GM21825 (cell line): ENCODE data around the gene WASF2.
"Not testable (repeated sequence)": the region's sequence is repeated elsewhere in the genome, so short reads cannot be mapped to it uniquely, and the experiment has no call there.

Experiments
- ATAC-seq: cut with Tn5 transposase; IDR thresholded peaks from one replicate; pipeline ENCODE4 v1.9.1; 2021; ENCODE audit warnings: mild to moderate bottlenecking, moderate library complexity; ENCODE audit not compliant: unreplicated experiment

WASF2 gene, protein sequence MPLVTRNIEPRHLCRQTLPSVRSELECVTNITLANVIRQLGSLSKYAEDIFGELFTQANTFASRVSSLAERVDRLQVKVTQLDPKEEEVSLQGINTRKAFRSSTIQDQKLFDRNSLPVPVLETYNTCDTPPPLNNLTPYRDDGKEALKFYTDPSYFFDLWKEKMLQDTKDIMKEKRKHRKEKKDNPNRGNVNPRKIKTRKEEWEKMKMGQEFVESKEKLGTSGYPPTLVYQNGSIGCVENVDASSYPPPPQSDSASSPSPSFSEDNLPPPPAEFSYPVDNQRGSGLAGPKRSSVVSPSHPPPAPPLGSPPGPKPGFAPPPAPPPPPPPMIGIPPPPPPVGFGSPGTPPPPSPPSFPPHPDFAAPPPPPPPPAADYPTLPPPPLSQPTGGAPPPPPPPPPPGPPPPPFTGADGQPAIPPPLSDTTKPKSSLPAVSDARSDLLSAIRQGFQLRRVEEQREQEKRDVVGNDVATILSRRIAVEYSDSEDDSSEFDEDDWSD

DNA sequence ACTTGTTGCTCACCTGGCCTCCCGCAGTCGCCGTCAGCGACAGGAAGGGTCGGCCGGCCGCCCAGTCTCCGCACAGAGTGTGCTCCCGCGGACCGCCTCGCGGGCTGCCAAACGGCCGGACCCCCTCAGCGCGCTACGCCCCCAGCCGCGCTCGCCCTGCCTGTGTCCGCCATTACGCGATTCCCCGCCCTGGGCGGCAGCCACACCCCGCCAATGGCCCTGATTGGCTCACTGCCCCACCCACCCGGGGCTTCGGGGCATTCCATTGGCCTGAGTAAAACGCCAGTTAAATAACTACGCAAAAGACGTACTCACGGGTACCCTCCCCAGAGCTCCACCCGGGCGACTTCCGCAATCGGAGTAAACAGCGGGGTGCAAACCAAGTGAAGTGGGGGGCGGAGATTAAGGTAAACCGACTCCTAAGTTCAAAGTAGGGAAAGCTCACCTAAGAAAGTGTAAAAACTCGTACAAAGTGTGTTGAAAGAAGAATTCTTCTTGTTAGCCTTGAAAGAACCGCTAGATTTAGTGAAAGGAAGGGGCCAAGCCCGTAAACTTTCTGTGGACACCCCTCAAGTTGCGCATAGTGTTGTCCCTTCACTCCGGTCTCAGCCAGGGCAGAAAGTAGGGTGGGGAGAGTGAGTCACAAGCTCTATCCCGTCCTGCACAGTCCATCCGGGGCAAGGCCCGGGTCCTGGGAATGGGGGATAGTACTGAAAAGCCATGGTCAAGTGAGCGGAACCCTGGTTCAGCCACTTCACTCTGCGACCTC lies at the start of gene WASF2:
WASF2 (minus strand) TSS at position 195 of the 769 bp plus-strand sequence. CDS start 61,277 bp downstream, outside the sequence.
- peak; percentile 77 for ATAC-seq

DNA sequence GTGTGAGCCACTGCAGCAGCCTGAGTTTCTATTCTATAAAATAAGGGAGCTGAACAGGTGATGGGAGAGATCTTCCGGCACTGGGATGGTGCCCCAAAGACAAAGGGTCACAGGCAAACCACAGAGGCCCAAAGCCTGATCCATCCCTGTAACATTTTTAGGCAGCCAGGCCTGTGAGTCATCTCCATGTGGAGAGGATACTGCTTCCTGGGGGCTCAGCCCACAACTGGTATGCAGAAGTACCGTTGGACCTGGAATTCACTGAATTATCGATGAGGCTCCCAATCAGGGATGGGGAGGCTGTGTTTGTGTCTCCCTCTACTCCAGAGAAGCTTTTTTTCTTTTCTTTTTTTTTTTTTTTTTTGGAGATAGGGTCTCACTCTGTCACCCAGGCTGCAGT lies 48.8 kb upstream of the WASF2 start:
- no peak for ATAC-seq

DNA sequence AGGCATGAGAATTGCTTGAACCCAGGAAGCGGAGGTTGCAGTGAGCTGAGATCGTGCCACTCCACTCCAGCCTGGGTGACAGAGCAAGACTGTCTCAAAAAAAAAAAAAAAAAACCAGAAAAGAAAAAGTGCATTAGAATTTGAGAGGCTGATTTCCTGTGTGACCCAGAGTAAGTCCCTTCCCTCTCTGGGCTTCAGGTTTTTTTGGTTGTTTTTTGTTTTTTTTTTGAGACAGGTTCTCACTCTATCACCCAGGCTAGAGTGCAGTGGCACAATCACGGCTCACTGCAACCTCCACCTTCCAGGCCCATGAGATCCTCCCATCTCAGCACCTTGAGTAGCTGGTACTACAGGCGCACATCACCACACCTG lies 48.3 kb upstream of the WASF2 start:
- not testable (repeated sequence) for ATAC-seq

DNA sequence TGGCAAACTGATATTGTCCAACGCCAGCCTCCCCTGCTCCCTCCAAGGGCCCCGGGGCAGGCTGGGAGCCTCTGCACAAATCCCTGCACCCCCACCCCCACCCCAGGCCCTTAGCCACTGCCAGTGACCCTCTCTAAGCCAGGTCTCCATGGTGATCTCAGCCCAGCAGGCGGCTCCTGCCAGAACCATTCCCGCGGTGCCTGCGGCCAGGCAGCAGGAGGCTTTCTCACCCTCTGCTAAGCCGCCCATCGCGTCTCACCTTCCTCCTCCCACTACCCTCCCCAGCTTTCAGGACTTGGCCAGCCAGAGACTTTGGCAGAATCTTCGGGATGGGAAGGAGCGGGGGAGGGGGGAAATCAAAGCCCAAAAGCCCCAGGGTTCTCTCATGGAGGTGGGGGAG lies 46.8 kb upstream of the WASF2 start:
- ATAC-seq, result no peak

DNA sequence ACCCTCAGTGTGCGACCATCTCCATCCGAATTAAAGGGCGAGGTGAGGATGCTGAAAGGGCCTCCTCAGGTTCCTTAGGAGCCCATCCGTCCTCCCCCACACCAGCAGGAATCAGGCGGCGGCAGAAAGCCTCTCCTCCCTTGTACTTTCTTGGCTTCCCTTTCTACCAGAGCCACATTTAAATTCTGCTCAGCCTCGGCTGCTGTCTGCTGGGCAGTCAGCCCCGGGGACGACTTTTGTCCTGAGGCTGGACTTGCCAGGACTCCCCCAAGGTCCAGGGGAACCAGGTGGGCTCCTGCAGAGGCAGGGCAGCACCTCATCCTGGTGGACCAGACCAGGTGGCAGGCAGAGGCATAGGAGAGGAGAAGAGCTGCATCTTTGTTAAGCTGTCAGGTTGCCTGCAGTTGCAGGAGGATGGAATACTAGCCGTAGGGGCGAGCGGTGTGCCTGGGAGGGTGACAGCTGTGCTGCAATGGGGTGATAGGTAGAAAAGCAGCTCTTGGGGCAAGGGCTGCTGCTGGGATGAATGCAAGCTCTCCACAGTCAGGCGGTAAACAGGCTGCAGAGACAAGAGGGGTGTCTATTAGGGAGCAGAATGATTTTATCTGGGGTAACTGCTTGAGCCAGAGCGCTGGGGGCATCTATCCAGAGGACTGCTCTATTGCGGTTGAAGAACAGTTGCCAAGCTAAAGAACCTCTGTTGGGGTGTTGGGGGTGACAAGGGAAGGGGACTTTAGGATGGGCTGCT lies 46.2 kb upstream of the WASF2 start:
- no peak for ATAC-seq

DNA sequence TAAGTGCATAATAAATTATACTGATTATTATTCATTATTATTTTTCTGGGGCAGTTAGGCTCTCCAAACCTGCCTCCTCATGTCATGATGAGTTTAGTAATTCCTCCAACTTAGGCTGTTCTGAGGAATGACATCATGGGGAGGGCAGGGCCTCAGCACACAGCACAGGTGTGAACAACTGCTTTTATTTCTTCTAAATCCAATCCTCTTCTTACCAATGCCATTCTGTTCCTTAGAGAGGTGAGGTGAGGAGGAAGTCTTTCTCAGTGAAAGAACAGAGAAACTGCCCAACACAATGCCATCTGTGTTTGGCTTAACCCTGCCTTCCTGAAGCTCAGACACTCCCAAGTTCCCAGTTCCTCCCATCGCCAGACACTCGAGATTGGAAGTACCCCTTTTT lies 45.4 kb upstream of the WASF2 start:
- no peak for ATAC-seq

DNA sequence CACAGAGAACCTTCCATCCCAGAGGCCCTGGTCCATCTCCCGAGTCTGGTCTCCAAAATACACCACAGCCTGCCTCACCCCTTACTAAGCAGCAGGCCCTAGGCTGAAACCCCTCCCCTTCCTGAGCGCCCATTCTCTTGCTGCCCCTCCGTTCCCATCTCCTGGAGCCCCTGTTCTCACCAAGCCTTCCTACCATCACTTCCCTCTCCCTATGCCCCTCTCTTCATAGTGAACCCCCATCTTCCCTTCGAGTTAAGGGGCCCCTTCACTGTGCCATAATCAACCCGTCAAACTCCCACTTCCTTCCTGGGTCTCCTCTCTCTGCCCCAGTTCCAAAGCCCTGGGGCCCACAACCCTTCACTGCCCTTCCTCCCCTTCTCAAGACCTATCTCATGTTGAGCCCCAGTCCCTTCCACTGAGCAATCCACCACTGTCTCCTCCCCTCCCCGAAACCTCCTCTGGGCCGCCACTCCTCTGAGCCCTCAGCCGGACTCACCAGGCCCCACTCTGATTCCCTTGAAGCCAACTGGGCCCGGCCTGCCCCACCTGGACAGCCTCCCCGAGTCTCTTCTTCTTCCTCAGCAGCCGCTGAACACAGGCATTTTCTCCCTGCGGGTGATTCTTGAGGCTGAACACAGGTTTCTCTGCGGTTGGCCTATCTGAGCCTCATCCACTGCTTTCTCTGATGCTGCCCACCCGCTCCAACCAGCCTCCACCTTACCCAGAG lies 42.2 kb upstream of the WASF2 start:
- ATAC-seq, result no peak

DNA sequence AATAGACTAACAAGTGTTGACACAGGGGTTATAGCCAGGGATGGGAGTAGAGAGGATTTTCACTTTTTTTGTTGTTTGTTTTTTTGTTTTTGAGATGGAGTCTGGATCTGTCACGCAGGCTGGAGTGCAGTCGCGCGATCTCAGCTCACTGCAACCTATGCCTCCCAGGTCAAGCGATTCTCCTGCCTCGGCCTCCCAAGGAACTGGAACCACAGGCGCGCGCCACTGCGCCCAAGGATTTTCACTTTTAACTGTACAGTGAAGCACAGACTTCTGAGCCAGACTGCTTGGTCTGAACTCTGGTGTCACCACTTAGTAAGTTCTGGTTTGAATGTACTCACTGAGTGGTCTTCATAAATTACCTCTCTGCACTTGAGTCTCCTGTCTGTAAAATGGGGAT lies 40.2 kb upstream of the WASF2 start:
- ATAC-seq, result no peak

DNA sequence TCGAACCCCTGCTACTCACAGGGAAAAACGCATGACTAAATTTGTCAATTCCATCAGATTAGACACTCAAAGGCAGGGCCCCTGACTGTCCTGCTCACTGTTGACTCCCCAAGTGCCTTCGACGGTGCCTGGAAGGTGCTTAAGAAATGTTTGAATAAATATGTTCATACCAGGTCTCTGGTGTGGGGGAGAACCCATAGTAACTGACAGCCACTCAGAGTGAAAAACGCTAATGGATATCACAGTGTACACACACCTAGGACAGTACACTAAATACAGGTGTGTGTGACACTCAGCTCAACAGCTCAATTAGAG lies 39.7 kb upstream of the WASF2 start:
- no peak for ATAC-seq

DNA sequence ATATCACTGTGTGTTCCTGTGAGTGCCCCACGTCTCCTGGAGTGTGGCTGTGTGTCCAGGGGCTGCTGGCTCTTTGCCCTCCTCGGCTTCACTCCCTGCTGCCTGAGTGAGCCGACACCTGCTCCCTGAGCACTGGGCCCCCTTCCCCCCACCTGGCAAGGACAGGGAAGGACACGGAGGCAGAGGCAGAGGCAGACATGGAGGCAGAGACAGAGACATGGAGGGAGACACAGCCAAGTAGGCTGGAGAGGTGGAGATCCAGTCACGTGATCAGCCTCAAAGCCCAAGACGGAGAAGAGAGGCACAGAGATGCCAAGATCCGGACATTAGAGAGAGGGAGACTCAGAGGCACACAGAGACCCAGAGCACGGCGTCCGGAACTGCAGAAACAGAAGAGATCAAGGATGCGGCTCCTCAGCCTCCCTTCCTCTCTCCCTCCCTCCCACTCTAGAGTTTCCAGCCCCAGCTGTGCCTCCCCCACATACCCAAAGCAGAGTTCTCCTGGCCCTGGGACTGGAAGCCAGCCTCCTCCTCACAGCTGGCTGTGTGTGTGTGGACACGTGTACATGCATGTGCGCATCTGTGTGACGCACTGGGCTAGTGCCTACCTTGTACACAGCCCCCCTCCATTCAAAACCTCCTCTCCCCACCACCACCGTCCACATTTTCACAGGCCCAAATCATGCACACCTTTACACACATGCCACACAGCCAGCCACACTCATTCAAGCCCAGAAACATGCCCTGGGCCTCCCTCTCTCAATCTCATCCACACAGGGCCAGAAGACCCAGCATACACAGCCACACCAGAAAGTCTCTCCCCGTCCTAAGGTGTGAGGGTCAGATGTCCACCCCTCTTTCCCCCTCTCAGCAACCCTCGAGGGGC lies 39.1 kb upstream of the WASF2 start:
- ATAC-seq, result no peak

DNA sequence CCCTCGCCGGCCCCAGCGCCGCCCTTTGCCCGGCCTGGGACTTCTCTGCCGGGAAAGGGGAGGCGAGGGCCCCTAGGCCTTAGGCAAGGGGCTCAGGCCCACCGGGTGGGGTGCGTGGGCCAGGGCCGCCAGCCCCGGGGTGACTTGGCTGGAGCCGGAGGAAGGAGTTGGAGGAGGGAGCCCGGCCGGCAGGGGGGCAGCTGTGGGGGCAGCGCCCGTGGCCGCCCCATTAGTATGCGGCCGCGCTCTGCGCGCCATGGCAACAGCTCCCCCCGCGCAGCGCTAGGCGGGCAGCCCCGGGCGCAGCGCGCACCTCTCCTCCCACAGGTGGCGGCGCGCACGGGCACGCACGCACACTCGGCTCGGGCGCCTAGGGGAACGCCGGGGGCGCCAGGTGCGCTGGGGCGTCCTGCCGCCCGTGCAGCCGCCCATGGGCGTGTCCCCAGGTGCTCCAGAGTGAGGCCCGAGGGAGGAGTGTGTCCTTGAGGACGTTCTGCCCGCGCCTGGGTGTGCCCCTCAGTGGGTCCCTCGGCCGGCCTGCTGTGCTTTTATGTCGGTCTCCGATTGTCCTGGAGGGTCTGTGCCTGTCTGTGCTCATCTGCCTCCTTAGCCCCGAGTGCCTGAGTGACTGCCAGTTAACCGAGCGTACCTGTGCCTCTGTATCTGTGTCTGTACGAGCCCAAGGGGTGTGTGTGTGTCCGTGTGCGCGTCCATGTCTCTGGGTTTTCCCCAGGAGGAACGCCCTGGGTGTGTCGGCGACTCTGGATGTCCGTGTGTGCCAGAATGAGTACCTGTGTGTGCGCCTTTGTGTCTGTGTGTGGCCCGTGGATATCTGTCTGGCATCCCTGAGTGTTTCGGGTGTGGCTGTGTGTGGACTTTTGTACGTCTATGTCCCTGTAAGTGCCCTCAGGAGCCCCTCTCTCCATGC lies 38.2 kb upstream of the WASF2 start:
- ATAC-seq, result no peak

DNA sequence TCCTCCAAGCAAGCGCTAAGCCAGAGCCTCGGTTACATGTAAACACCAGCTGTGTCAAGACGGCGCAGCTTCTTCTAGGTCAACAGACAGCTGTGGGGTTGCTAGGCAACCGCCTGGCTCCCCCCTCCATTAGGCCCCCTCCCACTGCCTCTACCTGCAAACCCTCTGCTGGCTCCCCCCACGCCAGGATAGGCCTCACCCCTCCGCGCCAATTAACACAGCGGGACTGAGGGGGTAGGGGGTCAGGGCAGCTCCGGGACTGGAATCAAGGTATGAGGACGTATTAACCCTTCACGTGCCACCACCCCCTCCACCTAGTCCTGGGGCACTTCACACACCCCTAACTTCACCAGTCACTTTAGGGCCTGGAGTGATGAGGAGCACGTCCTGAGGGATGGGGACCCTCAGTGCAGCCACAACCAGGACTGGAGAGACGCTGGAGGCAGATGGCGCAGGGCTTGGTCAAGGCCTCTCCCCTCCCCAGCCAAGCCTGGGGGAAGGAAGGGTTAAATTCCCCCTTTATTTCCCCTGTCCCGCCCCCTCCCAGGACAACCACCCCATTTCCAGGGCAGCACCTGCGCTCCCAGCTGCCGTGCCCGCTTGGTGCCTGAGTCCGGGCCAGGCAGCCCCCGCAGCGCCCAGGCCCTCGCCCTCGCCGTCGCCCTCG lies 37.4 kb upstream of the WASF2 start:
- no peak for ATAC-seq

DNA sequence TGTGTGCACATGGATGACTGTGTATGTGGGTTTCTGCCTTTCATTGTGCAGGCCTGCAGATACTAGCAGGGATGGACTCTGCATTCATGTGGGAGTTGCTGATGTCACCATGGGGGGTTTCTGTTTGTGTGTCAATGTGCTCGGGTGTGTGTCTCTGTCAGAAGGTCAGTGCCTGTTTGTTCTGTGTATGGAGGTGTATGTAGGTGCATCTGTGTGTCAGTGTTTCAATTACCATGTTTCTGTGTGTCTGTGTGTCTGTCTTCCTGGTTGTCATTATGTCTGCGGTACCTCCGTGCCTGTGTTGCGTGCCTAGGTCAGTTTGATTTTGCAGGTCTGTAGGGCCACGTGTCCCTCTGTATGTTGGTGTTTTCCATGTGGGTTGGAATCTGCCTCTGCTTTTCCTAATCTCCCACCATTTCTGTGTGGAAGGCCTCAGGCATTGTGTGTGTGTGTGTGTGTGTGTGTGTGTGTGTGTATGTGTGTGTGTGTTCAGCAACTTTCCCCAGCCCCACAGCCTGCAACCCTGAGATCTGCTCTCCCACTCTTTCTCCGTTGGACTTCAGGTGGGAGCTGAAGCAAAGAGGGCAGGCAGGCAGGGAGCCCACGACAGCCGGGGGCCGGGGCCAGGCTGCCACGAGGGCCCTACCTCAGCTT lies 36.7 kb upstream of the WASF2 start:
- ATAC-seq, result no peak

DNA sequence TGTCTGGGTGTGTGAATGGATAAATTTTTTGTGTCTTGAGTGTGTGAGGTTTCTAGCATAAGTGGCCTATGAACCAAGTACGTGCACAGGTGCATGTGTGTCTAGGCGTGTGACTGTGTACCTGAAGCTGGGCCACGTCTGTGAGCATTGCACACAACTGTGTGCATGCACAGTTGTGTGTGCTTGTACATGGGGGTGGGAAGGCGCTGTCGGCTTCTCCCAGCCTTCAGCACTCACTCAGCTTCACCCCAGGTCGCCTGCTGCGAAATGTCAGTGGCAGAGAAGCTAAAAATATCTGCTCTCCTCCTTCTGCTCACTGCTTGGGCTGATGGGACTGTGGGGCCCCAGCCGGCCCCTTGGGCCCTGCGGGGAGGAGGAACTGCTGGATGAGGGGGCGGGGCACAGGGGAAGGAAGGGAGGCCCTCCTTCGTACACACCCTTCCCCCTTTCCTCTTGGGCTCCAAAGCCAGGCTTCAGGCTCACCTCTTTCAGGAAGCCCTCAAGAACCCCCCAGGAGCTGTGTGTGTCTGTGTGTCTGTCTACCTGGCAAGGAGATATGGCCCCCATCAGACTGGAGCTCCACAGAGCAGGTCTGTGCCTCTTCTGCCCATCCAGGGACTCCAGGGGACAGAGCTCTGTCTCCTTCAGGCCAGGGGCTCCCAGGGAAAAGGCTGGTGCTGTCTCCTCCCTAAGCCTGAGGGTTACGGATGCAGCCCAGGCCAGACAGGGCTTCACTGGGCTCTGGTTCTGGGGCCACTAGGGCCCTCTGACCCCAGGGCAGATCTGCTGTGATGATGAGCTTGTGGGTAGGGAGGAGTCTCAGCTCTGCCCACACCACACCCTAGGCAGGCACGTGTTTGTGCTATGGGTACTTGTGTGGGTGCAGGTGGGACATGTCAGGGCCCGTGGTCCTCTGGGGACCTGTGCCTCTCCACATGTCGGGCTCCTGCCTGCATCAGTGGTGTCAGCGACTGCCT lies 35.6 kb upstream of the WASF2 start:
- peak; percentile 56 for ATAC-seq

DNA sequence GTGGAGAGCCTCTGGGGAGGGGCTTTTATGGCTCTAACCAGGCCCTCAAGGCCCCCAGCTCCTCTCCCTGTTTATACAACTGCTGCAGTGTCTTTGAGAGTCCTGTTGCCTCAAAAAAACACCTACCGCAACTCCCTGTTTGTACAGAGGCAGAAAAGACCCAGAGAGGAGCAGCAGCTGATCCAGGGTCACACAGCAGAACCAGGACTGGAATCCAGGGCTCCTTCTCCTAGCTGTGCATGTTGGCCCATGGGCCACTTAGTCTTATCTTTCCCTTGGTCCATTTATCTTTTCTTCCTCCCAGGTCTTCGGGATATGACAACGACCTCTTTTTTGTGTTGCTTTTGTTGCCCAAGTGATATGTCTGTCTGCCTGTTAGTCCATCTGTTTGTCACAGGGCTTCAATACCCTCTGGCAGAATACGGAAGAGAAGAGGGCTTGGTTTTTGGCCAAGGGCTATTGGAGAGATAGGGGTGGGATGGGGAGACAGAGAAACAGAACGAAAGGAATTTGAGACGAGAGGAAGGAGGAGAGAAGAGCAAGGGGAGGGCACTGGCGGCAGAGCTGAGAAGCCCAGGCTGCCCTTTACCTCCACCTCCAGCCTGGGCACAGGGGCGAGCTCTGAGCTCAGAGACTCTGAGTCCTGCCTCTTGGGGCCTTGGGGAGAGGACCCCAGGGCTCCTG lies 33.5 kb upstream of the WASF2 start:
- no peak for ATAC-seq
